ENCODE results near the gene MEIS1.

MEIS1 gene

DNA sequence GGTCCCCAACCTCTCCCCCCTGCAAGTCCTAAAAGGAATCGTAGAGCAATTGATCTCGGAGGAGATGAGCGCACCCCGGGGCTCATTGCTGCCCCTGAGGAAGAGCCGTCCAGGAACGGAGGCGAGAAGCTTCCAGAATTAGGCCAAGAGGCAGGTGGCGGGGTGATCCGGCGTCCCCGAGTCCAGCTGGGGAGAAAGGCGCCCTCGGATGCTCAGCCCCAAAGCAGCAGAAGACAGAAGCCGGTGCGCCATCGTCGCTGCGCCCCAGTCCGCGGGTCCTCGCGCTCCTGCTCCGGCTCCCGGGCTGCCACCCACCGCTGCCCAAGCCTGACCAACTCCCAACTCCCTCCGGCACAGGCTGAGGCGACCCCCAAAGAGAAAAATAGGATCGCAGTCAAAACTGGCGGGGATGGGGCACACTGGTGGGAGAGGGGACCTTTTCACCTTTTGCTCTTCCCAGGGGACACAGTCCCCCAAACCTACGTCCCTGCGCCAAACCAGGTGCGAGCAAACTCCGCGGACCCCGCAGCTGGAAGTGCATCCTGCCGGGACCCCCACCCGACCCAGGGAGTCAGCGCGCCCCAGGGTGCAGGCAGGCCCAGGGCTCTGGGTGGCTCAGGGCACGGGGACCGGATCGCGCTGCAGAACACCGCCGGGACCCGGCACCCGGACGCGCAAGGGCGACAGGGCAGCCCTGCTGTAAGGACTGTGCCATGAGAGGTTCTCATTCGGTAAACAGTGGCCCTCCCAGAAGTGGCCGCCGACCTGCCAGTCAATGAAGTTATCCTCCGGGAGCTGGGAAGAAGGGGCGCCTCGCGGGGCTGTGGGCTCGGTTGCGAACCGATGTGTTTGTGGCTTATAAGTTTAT, 8.4 kb upstream of the MEIS1 start:
- TF ChIP-seq, protein P1, sequence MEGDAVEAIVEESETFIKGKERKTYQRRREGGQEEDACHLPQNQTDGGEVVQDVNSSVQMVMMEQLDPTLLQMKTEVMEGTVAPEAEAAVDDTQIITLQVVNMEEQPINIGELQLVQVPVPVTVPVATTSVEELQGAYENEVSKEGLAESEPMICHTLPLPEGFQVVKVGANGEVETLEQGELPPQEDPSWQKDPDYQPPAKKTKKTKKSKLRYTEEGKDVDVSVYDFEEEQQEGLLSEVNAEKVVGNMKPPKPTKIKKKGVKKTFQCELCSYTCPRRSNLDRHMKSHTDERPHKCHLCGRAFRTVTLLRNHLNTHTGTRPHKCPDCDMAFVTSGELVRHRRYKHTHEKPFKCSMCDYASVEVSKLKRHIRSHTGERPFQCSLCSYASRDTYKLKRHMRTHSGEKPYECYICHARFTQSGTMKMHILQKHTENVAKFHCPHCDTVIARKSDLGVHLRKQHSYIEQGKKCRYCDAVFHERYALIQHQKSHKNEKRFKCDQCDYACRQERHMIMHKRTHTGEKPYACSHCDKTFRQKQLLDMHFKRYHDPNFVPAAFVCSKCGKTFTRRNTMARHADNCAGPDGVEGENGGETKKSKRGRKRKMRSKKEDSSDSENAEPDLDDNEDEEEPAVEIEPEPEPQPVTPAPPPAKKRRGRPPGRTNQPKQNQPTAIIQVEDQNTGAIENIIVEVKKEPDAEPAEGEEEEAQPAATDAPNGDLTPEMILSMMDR (conservative IDR thresholded peaks at IDR 0.05; ENCODE audit: control insufficient read depth, insufficient read depth, low read depth, low read length): no peak
- no peak for DNase-seq (ENCODE audit: low read depth)
- peak overlapping the region; percentile 44 for H3K4me3 ChIP-seq (ENCODE audit: control insufficient read depth, low read depth, low read length)

DNA sequence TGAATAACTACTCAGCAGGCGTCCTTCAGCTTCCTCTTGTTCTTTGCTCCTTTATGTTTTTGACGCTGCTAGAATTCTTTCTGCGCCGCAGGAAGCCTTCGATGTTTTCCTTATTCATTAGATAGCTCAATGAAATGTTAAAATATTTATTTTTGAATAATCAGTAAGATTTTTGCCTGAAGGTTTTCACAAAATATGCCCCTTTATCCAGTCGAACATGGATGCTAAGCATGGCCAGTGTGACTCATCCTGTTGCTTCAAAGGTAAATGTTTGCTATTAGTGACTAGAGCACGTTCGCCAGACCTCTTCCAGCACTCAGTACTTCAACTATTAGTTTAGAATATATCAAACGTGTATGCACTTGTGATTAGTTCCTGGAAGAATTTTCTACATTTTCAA, 7.6 kb upstream of the MEIS1 start:
- no peak overlapping the region for H3K4me3 ChIP-seq (ENCODE audit: control insufficient read depth, low read depth, low read length)
- TF ChIP-seq, protein P1 (conservative IDR thresholded peaks at IDR 0.05; ENCODE audit: control insufficient read depth, insufficient read depth, low read depth, low read length): no peak
- DNase-seq (ENCODE audit: low read depth): no peak

DNA sequence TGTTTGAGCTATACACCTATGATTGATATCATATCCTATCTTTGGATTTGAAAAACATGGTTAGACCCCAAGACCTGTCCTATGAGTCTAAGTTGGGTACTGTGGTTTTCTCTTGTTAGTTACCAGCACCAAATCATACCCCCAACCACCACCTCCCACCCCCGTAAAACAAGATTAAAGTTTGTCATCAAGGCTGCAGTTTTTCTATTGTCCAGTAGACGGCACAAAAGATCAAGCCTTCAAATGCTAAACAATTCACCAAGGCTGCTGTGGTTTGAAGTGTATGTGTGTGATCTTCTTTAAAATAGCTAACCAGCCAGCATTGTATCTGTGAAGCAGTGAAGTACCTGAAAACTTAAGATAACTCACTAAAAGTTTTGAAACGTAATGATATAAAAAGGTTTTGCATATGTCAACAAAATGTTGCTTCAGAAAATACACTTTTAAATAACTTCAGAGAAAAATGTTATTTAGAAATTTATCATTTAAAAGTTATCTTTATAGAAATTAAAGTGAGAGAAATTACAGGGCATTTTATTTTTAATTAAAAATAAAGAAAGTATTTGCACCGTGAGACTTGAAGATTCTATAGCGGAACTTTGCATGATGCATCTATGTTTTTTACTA, 5.8 kb upstream of the MEIS1 start:
- TF ChIP-seq, protein P1 (conservative IDR thresholded peaks at IDR 0.05; ENCODE audit: control insufficient read depth, insufficient read depth, low read depth, low read length): peak; percentile 99
- H3K4me3 ChIP-seq (ENCODE audit: control insufficient read depth, low read depth, low read length): no peak overlapping the region
- peak; percentile 81 for DNase-seq (ENCODE audit: low read depth)

DNA sequence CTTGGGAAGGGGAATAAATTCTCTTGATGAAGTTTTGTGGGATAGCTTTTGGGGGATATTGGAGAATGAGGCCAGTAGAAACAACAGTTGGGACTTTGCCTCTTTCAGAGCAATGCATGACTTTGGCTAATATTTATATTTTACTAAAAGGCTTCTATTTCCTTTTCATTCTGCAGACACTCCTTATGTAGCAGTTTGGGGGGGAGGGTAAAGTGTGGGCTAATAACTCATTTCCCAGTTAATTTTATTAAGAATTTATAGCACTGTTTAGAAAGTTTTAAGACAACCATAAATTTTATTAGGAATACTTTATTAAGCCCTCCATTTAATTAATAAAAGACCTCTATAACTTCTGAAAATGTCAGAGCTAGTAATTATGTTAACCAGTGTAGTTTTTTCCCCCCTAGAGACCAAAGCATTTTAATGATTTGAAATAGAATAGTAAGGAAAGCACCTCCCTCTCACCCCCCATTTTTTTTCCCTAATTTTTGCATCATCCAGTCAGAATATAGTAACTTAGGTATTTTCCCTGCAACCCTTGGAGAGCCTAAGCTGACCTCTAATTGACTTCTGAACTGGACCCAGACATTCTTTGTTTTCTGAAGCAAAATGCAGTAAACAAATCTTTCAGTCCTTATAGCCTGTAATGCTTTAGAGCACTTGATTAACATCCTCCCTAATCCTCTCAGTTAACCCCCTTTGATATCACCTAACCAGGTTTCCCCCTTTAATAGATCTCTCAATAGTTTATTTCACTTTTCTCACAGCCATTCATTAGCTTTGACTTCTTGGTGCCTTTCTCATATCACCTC, 5.0 kb upstream of the MEIS1 start:
- TF ChIP-seq, protein P1 (conservative IDR thresholded peaks at IDR 0.05; ENCODE audit: control insufficient read depth, insufficient read depth, low read depth, low read length): no peak
- DNase-seq (ENCODE audit: low read depth): no peak
- H3K4me3 ChIP-seq (ENCODE audit: control insufficient read depth, low read depth, low read length): no peak overlapping the region

DNA sequence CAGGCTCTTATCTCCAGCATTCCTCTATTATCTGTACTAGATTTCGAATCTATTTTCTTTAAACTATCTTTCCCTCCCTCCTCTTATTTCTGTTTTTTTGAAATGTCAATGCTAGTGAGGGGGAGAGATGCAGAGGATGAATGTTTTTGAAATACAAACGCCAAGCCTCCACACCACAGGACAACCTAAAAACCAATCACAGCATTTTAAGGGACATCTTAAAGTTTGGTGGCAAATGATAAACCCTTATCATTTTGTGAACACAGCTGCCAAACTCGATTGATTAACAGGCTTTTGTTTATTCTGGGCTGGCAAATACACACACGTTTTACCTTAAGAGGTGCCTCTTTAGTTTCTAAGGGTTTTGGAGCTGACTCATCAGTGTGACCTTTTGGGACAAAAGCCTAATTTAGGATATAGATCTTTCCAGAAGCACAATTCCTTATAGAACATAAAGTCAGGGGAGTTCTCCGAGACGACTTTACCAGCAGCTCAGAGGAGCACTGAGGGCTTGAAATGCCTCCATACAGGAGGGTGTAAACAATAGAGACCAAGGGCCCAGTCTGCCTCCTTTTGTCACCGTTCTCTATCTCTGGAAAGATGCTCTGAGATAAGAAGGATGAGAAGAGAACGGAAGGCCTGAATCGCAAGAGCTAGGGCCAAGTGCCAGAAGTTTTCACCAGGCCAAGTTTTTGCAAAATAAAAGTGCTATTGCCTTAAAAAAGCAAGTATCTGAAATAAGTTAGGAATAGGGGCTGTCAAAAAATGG, 4.2 kb upstream of the MEIS1 start:
- TF ChIP-seq, protein P1 (conservative IDR thresholded peaks at IDR 0.05; ENCODE audit: control insufficient read depth, insufficient read depth, low read depth, low read length): no peak
- no peak overlapping the region for H3K4me3 ChIP-seq (ENCODE audit: control insufficient read depth, low read depth, low read length)

DNA sequence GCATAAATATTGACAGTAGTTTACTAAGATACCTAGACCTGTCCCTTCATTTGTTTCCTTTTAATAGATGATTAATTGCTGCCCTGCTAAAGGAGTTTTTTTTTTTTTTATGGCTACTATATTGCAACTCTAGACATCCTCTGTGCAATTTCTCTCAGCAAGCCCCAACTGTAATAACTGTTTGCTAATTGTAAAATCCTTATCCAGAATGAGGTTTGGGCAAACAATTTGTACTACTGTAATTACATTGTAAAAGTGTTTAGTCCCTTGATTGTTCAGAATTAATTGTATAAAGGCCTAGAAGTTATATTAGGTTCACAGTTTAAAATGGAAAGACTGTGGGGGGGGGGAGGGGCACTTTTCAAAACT, 3.7 kb upstream of the MEIS1 start:
- TF ChIP-seq, protein P1 (conservative IDR thresholded peaks at IDR 0.05; ENCODE audit: control insufficient read depth, insufficient read depth, low read depth, low read length): no peak
- no peak for DNase-seq (ENCODE audit: low read depth)
- no peak overlapping the region for H3K4me3 ChIP-seq (ENCODE audit: control insufficient read depth, low read depth, low read length)

More for the DNA sequence above, 4.2 kb upstream of the MEIS1 start:
- no peak for DNase-seq (ENCODE audit: low read depth)

Data from fibroblast of mammary gland (primary cell).